Dendritic cell treated with granulocyte-macrophage colony-stimulating factor and Interleukin-4, amounts not matched to agents 40 ng/mL and 50 ng/mL, for 4 days (primary cell): ENCODE results near the gene FGD3.

Experiments
- H3K27ac Mint-ChIP-seq: one replicate; pipeline ENCODE4 v1.8.0; 2022; ENCODE audit warnings: mild to moderate bottlenecking, mixed read lengths
- H3K27me3 Mint-ChIP-seq: one replicate; pipeline ENCODE4 v1.8.0; 2022; ENCODE audit warnings: mild to moderate bottlenecking, mixed read lengths
- H3K36me3 Mint-ChIP-seq: one replicate; pipeline ENCODE4 v1.8.0; 2022; ENCODE audit warnings: low read depth, mixed read lengths
- H3K4me1 Mint-ChIP-seq: one replicate; pipeline ENCODE4 v1.8.0; 2022; ENCODE audit warnings: low read depth, mixed read lengths
- H3K4me3 Mint-ChIP-seq: one replicate; pipeline ENCODE4 v1.8.0; 2022; ENCODE audit warnings: mild to moderate bottlenecking, moderate library complexity, mixed read lengths
- H3K9me3 Mint-ChIP-seq: one replicate; pipeline ENCODE4 v1.8.0; 2022; ENCODE audit warnings: mixed read lengths
- intact Hi-C: fragments of 100-400 bp; cut with micrococcal nuclease; formaldehyde crosslinking; loops from one replicate; pipeline ENCODE4 v1.15.0; 2022

The FGD3 gene

DNA sequence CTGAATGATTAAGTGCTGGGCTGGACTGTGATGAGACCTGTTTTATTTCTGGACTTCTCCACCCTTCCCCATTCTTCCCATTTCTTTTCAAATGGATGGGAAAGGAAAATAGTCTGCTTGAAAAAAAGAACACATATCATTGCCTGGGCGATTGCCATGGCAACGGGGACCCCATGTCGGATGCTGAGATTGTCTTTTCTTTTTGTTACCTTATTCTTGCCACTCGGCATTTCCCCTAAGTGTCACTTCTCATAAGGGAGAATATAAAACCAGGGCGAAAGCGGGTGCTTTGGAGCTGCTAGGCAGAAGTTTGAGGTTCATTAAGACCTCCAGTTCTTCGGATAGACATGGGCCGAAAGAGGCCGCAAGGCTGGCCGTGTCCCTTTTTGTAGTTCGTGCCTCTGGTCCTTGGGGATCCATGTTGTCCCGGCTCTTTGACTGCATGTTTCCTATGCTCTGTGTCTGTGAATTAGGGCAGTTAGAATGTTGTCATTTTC, 763 bp downstream of the FGD3 start:
- intact Hi-C loops, result no loop called here
- no peaks in the 10 kb centered on the region for H3K9me3 Mint-ChIP-seq

DNA sequence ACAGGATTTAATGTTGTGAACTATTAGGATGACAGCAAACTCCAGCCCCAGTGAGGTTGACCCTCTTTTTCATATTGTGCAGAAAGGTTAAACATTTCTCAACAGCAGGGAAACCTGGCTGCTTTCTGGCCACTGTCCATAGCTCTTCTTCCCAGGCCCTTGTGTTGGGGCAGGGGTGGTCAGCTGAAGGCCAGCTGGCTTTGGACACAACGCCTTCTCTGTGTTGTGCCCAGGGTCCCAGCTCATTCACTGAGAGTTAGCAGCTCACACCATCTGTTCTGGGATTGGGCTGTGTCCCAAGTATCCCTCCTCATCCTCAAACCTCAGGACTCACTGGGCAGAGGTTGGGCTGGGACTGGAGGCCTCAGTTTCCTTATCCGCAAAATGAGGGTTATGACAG, 1.3 kb downstream of the FGD3 start:
- no peak overlapping the region for H3K27ac Mint-ChIP-seq

More for the DNA sequence above, 763 bp downstream of the FGD3 start:
- no peak overlapping the region for H3K4me3 Mint-ChIP-seq
- no peaks in the 10 kb centered on the region for H3K36me3 Mint-ChIP-seq
- H3K27me3 Mint-ChIP-seq, result peaks cover 53% of the 10 kb centered on the region
- H3K27ac Mint-ChIP-seq, result no peak overlapping the region
- H3K4me1 Mint-ChIP-seq, result peaks cover 19% of the 10 kb centered on the region

DNA sequence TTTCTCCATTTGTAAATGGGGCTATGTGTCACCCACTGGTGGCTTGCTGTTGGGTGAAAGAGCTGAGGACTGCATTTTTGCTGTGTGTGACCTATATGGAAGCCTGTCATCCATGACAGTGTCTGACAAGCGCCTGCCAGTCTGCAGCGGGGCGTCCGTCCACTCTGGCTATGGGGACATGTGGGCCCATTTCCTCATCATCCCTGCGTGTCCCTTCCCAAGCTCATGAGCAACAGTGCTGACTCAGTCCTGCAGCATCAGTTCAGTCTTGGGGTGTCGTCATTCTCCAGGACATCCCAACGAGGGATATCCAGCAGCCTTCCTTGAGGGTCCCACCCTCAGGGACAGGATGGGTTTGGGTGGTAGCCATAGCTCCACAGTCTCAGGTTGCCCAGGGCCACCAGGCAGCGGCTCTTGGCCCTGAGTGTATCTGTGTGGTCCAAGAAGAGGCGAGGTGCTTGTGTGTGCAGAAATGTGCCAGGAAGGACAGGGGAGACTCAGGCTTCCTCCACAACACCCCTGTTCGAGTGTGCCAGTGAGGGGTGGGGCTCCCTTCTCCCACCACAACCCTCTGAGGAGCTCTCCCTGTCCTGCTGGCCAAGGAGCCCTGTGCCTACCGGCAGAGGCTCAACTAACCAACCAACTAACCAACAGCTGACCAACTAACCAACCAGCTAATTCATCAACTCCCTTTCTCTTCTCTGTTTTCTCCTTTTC, 2.1 kb downstream of the FGD3 start:
- no peaks in the 10 kb centered on the region for H3K9me3 Mint-ChIP-seq
- peaks cover 58% of the 10 kb centered on the region for H3K27me3 Mint-ChIP-seq
- H3K4me3 Mint-ChIP-seq, result no peak overlapping the region
- H3K27ac Mint-ChIP-seq, result no peak overlapping the region
- no peaks in the 10 kb centered on the region for H3K36me3 Mint-ChIP-seq
- H3K4me1 Mint-ChIP-seq, result peaks cover 26% of the 10 kb centered on the region
- intact Hi-C loops, result no loop called here

More for the DNA sequence above, 1.3 kb downstream of the FGD3 start:
- H3K27me3 Mint-ChIP-seq, result peaks cover 53% of the 10 kb centered on the region
- H3K4me1 Mint-ChIP-seq, result peaks cover 19% of the 10 kb centered on the region
- H3K4me3 Mint-ChIP-seq, result no peak overlapping the region
- intact Hi-C loops, result no loop called here
- no peaks in the 10 kb centered on the region for H3K36me3 Mint-ChIP-seq
- H3K9me3 Mint-ChIP-seq, result no peaks in the 10 kb centered on the region

GRCh38 chr9:92950359-92950955, 3.1 kb downstream of the FGD3 start:
- Mint-ChIP-seq H3K36me3 (no peaks in the 10 kb centered on the region), H3K4me1 (peaks cover 30% of the 10 kb centered on the region), H3K27ac (no peak overlapping the region), H3K4me3 (no peak overlapping the region), H3K9me3 (no peaks in the 10 kb centered on the region), H3K27me3 (peaks cover 57% of the 10 kb centered on the region)
- intact Hi-C loops, result no loop called here

DNA sequence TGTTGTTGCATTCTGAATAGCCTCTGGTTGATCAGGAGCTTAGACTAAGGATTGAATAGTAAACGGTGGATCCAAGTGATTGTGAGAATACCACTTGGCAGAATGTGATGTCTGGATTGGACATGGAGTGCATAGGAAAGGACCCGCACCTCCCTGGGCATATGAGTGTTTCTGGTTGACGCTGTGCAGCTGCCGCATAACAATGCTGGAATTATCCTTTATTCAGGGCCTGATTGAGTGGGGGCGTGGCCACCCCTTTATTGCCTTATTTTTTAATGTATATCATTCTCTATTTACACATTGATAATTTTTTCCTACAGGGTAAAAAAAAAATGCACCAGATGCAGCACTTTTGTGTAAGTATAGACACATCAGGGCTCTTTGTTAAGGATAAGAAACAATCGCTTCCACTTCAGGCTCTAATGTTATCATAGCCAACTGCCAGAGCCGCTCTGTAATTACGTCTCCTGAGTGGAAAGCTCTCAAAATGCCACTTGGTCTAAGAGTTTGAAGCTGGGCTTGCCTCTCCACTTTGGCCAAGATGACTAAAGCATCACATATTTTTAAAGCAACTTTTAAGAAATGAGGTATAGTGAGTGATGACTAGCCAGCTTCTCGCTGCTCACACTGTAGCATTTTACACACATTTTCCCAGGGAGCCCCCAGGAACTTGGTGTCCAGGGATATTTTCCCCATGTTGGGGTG, 5.7 kb downstream of the FGD3 start:
- Mint-ChIP-seq H3K36me3 (no peaks in the 10 kb centered on the region), H3K4me3 (no peak overlapping the region), H3K27me3 (peaks cover 37% of the 10 kb centered on the region), H3K4me1 (peaks cover 24% of the 10 kb centered on the region), H3K27ac (no peak overlapping the region), H3K9me3 (no peaks in the 10 kb centered on the region)
- intact Hi-C loops, result no loop called here

DNA sequence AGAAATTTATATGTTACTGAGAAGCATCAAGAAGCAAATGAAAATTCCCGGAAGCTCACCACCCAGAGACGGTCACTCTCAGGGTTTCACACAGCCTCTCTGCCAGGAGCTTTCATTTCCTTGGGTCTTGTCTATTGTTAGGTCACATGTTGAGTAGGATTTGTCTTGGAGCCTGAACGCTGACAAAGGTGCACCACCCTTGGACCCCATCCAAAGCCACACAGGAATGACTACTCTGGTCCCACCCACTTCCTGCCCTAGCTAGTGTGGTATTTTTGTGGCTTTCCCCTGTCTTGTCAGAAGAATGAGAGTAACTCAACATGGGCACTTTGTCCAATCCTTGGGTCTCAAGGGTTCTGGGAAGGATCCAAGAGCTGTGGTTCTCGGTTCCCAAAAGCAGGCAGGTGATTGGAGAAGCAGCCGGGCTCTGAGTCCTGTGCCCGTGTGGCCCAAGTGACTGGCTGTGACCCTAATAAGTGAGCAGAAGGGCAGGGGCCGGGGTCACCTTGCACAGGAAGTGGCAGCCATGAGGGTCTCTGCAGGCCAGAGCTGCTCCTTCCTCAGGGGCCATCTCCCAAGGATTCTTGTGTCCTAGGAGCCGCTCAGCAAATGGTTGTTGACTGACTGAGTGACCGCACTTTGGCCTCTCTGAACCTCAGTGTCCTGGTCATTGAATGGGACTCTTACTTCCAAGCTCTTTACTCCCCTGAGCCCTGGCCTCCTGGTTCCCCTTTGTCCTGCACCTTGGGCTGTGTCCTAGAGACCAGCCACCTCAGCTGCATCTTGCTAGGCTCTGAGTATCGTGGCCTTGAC, 6.9 kb downstream of the FGD3 start:
- peaks cover 25% of the 10 kb centered on the region for H3K27me3 Mint-ChIP-seq
- H3K9me3 Mint-ChIP-seq, result no peaks in the 10 kb centered on the region
- no peak overlapping the region for H3K4me3 Mint-ChIP-seq
- intact Hi-C loops, result no loop called here
- no peaks in the 10 kb centered on the region for H3K36me3 Mint-ChIP-seq
- peaks cover 23% of the 10 kb centered on the region for H3K4me1 Mint-ChIP-seq
- peak overlapping the region; percentile 34 for H3K27ac Mint-ChIP-seq

DNA sequence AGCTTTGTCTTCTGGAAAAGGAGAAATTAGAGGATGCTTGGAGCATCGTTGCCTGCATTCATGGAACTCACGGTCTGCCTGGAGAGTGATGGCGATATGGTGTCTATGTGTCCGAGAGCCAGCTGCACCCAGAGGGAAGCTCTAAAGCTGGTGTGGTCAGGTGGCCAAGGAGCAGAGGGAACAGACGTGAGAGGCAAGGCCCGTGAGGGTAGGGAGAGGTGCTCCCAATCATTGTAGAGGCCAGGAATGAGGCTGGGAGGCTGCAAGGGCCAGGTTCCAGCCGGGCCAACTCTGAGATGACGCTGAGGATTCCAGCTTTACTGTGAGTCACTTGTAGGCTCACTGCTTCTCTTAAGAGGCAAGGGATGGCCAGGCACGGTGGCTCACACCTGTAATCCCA, 7.6 kb downstream of the FGD3 start:
- intact Hi-C loops, result no loop called here
- H3K36me3 Mint-ChIP-seq, result no peaks in the 10 kb centered on the region

DNA sequence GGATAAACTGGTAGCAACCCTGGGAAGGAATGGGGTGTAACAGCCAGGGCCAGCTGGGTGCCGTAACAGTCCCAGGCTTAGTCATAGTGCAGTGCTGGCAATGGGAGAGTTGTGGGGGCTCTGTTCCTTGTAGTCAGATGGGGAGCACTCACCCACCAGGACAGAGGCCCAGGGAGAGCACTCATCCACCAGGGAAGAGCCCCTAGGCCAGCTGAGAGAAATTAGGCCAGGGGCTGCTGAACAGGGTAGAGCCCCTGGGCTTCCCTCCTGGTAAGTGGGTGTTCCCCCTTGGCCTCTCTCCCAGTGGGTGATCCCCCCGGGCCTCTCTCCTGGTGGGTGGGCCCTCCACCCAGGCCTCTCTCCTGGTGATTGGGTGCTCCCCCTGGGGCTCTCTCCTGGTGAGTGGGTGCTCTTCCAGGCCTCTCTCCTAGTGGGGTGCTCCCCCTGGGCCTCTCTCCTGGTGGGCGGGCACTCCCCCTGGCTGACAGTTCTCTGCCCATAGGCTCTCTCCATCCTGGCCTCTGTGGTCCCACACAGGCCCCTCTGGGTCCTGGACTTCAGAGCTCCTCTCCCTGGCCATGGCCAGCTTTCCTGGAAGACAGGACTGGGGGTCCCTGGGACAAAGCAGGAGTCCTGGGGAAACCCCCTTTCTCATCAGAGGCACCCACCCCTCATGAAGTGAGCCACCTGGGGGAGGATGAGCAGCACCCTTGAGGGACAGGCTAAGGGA, 13.4 kb downstream of the FGD3 start:
- no peak overlapping the region for H3K4me3 Mint-ChIP-seq
- H3K27me3 Mint-ChIP-seq, result no peaks in the 10 kb centered on the region
- H3K36me3 Mint-ChIP-seq, result peaks cover 24% of the 10 kb centered on the region
- H3K9me3 Mint-ChIP-seq, result peaks cover 15% of the 10 kb centered on the region
- H3K27ac Mint-ChIP-seq, result peak overlapping the region; percentile 52
- peaks cover 22% of the 10 kb centered on the region for H3K4me1 Mint-ChIP-seq
- intact Hi-C loops, result loop anchor here (5.0 to 10.0 kb wide), 2 partner anchors 74 to 137 kb away; partner anchors contain the start of gene CARD19

More for the DNA sequence above, 7.6 kb downstream of the FGD3 start:
- Mint-ChIP-seq H3K9me3 (no peaks in the 10 kb centered on the region), H3K27me3 (peaks cover 20% of the 10 kb centered on the region), H3K4me3 (no peak overlapping the region), H3K4me1 (peaks cover 17% of the 10 kb centered on the region), H3K27ac (no peak overlapping the region)

DNA sequence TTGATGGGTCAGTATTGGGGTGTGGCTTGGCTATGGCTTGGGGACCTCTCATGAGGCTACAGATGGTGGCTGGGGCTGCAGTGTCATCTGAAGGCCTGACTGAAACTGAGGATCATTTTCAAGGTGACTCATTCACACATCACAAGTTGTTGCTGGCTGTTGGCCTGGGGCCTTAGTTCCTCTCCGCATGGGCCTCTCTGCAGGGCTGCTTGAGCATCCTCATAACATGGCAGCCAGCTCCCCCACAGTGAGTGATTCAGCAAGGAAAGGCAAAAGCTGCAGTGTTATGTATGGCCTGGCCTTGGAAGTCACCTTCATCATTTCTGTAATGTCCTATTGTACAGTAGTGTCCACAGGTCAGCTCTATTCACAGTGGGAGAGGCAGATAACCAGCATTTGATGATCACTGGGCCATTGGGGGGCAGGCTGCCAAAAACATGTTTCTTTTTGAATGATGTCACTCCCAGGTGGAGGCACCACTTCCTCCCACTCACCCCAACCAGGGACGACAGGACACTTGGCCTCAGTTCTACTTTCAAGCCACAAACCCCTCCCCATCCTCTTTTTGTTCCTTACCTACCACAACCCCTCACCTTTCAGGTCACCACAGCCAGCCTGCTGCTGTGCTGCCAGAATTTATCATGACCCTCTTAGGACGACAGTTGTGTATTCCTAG, 14.4 kb downstream of the FGD3 start:
- intact Hi-C loops, result loop anchor here (5.0 to 10.0 kb wide), 2 partner anchors 73 to 136 kb away; partner anchors contain the start of gene CARD19
- H3K27me3 Mint-ChIP-seq, result no peaks in the 10 kb centered on the region

DNA sequence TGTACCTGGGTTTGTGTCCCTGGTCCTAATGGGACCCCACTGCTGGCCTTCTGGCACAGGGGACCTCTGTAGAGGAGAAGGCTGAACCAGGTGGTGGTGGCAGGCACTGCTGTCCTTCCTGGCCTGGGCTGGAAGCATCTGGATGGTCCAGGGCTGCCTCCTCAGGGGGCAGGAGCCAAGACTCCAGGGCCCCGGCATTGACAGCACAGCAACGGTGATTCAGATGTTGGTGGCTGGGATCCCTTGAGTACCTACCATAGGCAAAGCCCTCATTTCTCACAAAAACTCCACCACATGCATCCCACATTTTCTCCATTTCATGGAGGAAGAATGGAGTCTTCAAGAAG, 15.0 kb downstream of the FGD3 start:
- Mint-ChIP-seq H3K36me3 (peaks cover 39% of the 10 kb centered on the region), H3K4me1 (peaks cover 37% of the 10 kb centered on the region), H3K4me3 (no peak overlapping the region)

More for the DNA sequence above, 14.4 kb downstream of the FGD3 start:
- Mint-ChIP-seq H3K4me1 (peaks cover 32% of the 10 kb centered on the region), H3K27ac (peak overlapping the region; percentile 47), H3K36me3 (peaks cover 34% of the 10 kb centered on the region), H3K9me3 (peaks cover 15% of the 10 kb centered on the region), H3K4me3 (no peak overlapping the region)

DNA sequence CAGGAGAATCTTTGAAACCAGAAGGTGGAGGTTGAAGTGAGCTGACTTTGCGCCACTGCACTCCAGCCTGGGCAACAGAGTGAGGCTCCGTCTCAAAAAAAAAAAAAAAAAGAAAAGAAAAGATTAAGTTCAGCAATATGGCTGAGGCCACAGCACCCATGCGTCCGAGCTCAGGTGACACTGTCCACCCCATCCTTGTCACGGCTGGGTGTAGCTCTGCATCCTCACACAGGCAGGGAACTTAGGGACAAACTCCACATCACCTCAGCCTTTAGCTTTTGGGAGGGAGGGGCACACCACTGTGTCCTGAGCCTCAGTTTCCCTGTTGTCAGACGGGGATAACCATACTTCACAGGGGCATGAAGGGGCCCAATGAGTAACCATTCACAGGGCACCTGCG, 15.5 kb downstream of the FGD3 start:
- H3K27me3 Mint-ChIP-seq, result no peaks in the 10 kb centered on the region
- intact Hi-C loops, result loop anchor here (5.0 to 10.0 kb wide), 2 partner anchors 72 to 134 kb away; partner anchors contain the start of gene CARD19
- peaks cover 43% of the 10 kb centered on the region for H3K4me1 Mint-ChIP-seq
- H3K4me3 Mint-ChIP-seq, result no peak overlapping the region
- peaks cover 15% of the 10 kb centered on the region for H3K9me3 Mint-ChIP-seq
- peaks cover 45% of the 10 kb centered on the region for H3K36me3 Mint-ChIP-seq
- no peak overlapping the region for H3K27ac Mint-ChIP-seq

More for the DNA sequence above, 15.0 kb downstream of the FGD3 start:
- Mint-ChIP-seq H3K27me3 (no peaks in the 10 kb centered on the region), H3K9me3 (peaks cover 15% of the 10 kb centered on the region), H3K27ac (peak overlapping the region; percentile 47)
- intact Hi-C loops, result loop anchor here (5.0 to 10.0 kb wide), 2 partner anchors 73 to 135 kb away; partner anchors contain the start of gene CARD19

DNA sequence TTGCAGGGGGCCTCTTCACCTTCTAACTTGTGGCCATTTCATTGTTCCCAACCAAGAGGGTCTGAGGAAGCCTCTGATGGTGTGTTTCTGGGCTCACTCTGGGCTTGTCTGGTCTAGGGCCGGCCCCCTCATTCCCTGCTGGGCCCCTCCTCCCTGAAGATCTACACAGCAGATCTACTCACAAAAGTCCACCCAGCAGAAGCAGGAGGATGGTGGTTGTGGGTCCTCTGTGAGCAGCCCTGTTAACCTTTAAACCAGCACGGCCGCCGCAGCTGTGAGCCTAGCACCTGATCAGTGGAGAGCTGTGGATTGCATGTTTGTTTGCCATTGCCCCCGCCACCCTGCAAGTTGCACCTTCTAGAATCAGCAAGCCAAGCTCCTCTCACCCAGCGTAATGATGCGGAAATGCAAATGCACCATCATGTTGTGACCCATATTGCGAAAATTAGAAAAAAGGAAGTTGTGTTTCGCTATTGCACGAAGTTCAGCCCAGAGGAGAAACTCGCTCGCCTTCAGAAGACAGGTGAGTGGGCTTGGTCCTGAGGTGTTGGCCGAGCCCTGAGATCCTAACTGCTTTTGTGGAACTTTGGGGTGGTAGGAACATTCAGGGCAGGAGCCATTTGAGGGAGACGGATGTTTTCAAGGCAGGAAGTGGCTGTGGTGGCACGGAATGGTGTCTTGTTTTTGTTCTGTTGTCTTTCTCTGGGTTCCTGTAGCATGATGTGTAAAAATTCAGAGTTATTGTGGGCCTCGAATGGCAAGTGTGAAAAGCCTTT, 16.7 kb downstream of the FGD3 start:
- peak overlapping the region; percentile 96 for H3K4me3 Mint-ChIP-seq
- H3K36me3 Mint-ChIP-seq, result peaks cover 57% of the 10 kb centered on the region
- H3K9me3 Mint-ChIP-seq, result peaks cover 15% of the 10 kb centered on the region
- H3K27me3 Mint-ChIP-seq, result no peaks in the 10 kb centered on the region
- intact Hi-C loops, result loop anchor here (5.0 to 10.0 kb wide), 2 partner anchors 71 to 133 kb away; partner anchors contain the start of gene CARD19
- peak overlapping the region; percentile 95 for H3K27ac Mint-ChIP-seq
- peaks cover 55% of the 10 kb centered on the region for H3K4me1 Mint-ChIP-seq
